GM18526 (cell line): ENCODE measurements around the gene UBE3A.

Experiments
- POLR2A ChIP-seq: IDR thresholded peaks from 3 replicates; pipeline ENCODE4 v1.6.1; 2011; ENCODE audit not compliant: insufficient read length; ENCODE audit errors: extremely low read depth

UBE3A gene

GRCh38 chr15:25451501-25451900 is 12.7 kb upstream of the UBE3A start:
- TF ChIP-seq POLR2A = no peak

- no peak for TF ChIP-seq POLR2A
Observed at GRCh38 chr15:25450163-25450562, 11.3 kb upstream of the UBE3A start.

GRCh38 chr15:25446076-25446475 is 7.3 kb upstream of the UBE3A start:
- no peak for TF ChIP-seq POLR2A

- TF ChIP-seq POLR2A = no peak
Observed at GRCh38 chr15:25445412-25445811, 6.6 kb upstream of the UBE3A start.

GRCh38 chr15:25441111-25441510 is 2.3 kb upstream of the UBE3A start:
- no peak for TF ChIP-seq POLR2A

- no peak for TF ChIP-seq POLR2A
Observed at GRCh38 chr15:25439369-25439836, 579 bp upstream of the UBE3A start.

GRCh38 chr15:25437777-25438600 is 835 bp downstream of the UBE3A start:
- no peak for TF ChIP-seq POLR2A

GRCh38 chr15:25436707-25437106 is 2.1 kb downstream of the UBE3A start:
- no peak for TF ChIP-seq POLR2A

- no peak for TF ChIP-seq POLR2A
Observed at GRCh38 chr15:25435474-25436243, 3.2 kb downstream of the UBE3A start.

- no peak for TF ChIP-seq POLR2A
Observed at GRCh38 chr15:25433118-25433865, 5.5 kb downstream of the UBE3A start.

- TF ChIP-seq POLR2A = no peak
Observed at GRCh38 chr15:25431836-25432561, 6.8 kb downstream of the UBE3A start.

- no peak for TF ChIP-seq POLR2A
Observed at GRCh38 chr15:25427861-25428260, 11.0 kb downstream of the UBE3A start.

GRCh38 chr15:25426896-25427610 is 11.8 kb downstream of the UBE3A start:
- no peak for TF ChIP-seq POLR2A

- TF ChIP-seq POLR2A = no peak
Observed at GRCh38 chr15:25424073-25424472, 14.8 kb downstream of the UBE3A start.
